WERI-Rb-1 (cell line): ENCODE data around the gene MYOC.

Experiments
- DNase-seq: peaks from one replicate; pipeline ENCODE4 v3.0.0-alpha.2; 2020
- H3K27ac ChIP-seq: fragments of 250-450 bp; sonication (Bioruptor Pico); 2 replicates; pipeline ENCODE4 v1.5.1; 2020; ENCODE audit warnings: mild to moderate bottlenecking, moderate library complexity
- H3K27me3 ChIP-seq: fragments of 250-450 bp; sonication (Bioruptor Pico); 2 replicates; pipeline ENCODE4 v1.5.1; 2021; ENCODE audit warnings: mild to moderate bottlenecking, low read depth, moderate library complexity; ENCODE audit not compliant: insufficient read depth, severe bottlenecking
- H3K36me3 ChIP-seq: fragments of 250-450 bp; sonication (Bioruptor Pico); 2 replicates; pipeline ENCODE4 v1.5.1; 2020; ENCODE audit warnings: mild to moderate bottlenecking, moderate library complexity
- H3K4me3 ChIP-seq: 2 replicates; pipeline ENCODE4 v1.5.1; 2011; ENCODE audit warnings: low read depth, mild to moderate bottlenecking, control low read depth, low read length
- H3K9me3 ChIP-seq: fragments of 250-450 bp; sonication (Bioruptor Pico); 2 replicates; pipeline ENCODE4 v1.5.1; 2021; ENCODE audit warnings: mild to moderate bottlenecking, moderate library complexity; ENCODE audit not compliant: severe bottlenecking
- CTCF ChIP-seq: IDR thresholded peaks from 2 replicates; pipeline ENCODE4 v1.5.1; 2011; ENCODE audit warnings: low read depth, mild to moderate bottlenecking, control low read depth, inconsistent platforms, low read length

Gene MYOC

GRCh38 chr1:171674431-171675405 is 22.2 kb upstream of the MYOC start:
- no peak for DNase-seq
- Histone ChIP-seq H3K36me3 (no peaks in the 10 kb centered on the region), H3K9me3 (no peaks in the 10 kb centered on the region), H3K27ac (no peak overlapping the region), H3K27me3 (no peaks in the 10 kb centered on the region), H3K4me3 (no peak overlapping the region)
- no peak for TF ChIP-seq CTCF

GRCh38 chr1:171670739-171671138 is 18.3 kb upstream of the MYOC start:
- no peaks in the 10 kb centered on the region for H3K36me3 ChIP-seq
- TF ChIP-seq CTCF, result no peak

GRCh38 chr1:171668372-171668771 is 15.9 kb upstream of the MYOC start:
- H3K36me3 ChIP-seq, result no peaks in the 10 kb centered on the region
- no peak for DNase-seq
- H3K4me3 ChIP-seq, result no peak overlapping the region
- TF ChIP-seq CTCF, result no peak
- H3K27me3 ChIP-seq, result no peaks in the 10 kb centered on the region
- H3K27ac ChIP-seq, result no peak overlapping the region
- no peaks in the 10 kb centered on the region for H3K9me3 ChIP-seq

More at GRCh38 chr1:171670739-171671138, 18.3 kb upstream of the MYOC start:
- Histone ChIP-seq H3K27me3 (no peaks in the 10 kb centered on the region), H3K27ac (no peak overlapping the region), H3K4me3 (no peak overlapping the region), H3K9me3 (no peaks in the 10 kb centered on the region)
- DNase-seq, result no peak

GRCh38 chr1:171666114-171666769 is 13.8 kb upstream of the MYOC start:
- H3K36me3 ChIP-seq, result no peaks in the 10 kb centered on the region
- no peak overlapping the region for H3K4me3 ChIP-seq
- H3K27ac ChIP-seq, result no peak overlapping the region
- H3K9me3 ChIP-seq, result no peaks in the 10 kb centered on the region
- H3K27me3 ChIP-seq, result no peaks in the 10 kb centered on the region
- TF ChIP-seq CTCF, result no peak
- DNase-seq, result no peak

GRCh38 chr1:171664976-171665375 is 12.5 kb upstream of the MYOC start:
- Histone ChIP-seq H3K36me3 (no peaks in the 10 kb centered on the region), H3K27me3 (no peaks in the 10 kb centered on the region), H3K27ac (no peak overlapping the region), H3K4me3 (no peak overlapping the region), H3K9me3 (no peaks in the 10 kb centered on the region)
- TF ChIP-seq CTCF, result no peak
- DNase-seq, result no peak
